ENCODE results near the gene AJAP1. TPM values are rescaled to one million over a fixed set of nuclear protein-coding genes. Genes with fewer than 3 reads are reported as not detected.

The AJAP1 gene
- total RNA-seq, 1 experiment from 2014 or later: not detected

GRCh38 chr1:4836574-4836973, 182.2 kb downstream of the AJAP1 start:
- H3K27me3 ChIP-seq (ENCODE audit: control insufficient read depth, insufficient read depth, low read length): no peaks in the 10 kb centered on the region
- H3K9me3 ChIP-seq (ENCODE audit: control insufficient read depth, insufficient read depth, low read depth, low read length): no peaks in the 10 kb centered on the region
- no peak overlapping the region for H3K4me3 ChIP-seq (ENCODE audit: low read depth in 2 of 2, low read length in 2 of 2)
- intact Hi-C loops (cut with micrococcal nuclease; ENCODE audit: unreplicated experiment) (no loop called here), in situ Hi-C loops (cut with HindIII; ENCODE audit: low pct_unique_long_range_greater_than_20kb, low sequenced_read_pairs) (no loop called here)
- ATAC-seq: no peak
- POLR2A ChIA-PET: no interaction called here
- TF ChIP-seq TCF7L2 (IDR thresholded peaks at IDR 0.05; ENCODE audit: low read depth, low read length): no peak
- TF ChIP-seq CTCF (IDR thresholded peaks at IDR 0.05): no peak
- no peak for TF ChIP-seq REST (IDR thresholded peaks at IDR 0.05; ENCODE audit: insufficient read depth in 1 of 2, low read depth in 2 of 2, low read length in 1 of 2)
- TF ChIP-seq SIN3A (IDR thresholded peaks at IDR 0.05; ENCODE audit: borderline replicate concordance, insufficient read depth, low read depth, low read length): no peak
- TF ChIP-seq POLR2AphosphoS5 (IDR thresholded peaks at IDR 0.05; ENCODE audit: low read depth, low read length): no peak
- no peak for DNase-seq (ENCODE audit: low read depth, low spot score)
- CTCF ChIA-PET: no interaction called here
- no peak overlapping the region for H3K27ac ChIP-seq (ENCODE audit: low read length)
- no peaks in the 10 kb centered on the region for H3K4me1 ChIP-seq (ENCODE audit: control insufficient read depth, insufficient read depth, low read length)
- no peaks in the 10 kb centered on the region for H3K36me3 ChIP-seq (ENCODE audit: control insufficient read depth, insufficient read depth, low read length)
- no TSS peak for BruUV-seq (replicated peaks)

GRCh38 chr1:4837031-4837600, 182.7 kb downstream of the AJAP1 start:
- Histone ChIP-seq H3K4me3 (ENCODE audit: low read depth in 2 of 2, low read length in 2 of 2) (no peak overlapping the region), H3K36me3 (ENCODE audit: control insufficient read depth, insufficient read depth, low read length) (no peaks in the 10 kb centered on the region), H3K27ac (ENCODE audit: low read length) (no peak overlapping the region), H3K27me3 (ENCODE audit: control insufficient read depth, insufficient read depth, low read length) (no peaks in the 10 kb centered on the region), H3K9me3 (ENCODE audit: control insufficient read depth, insufficient read depth, low read depth, low read length) (no peaks in the 10 kb centered on the region), H3K4me1 (ENCODE audit: control insufficient read depth, insufficient read depth, low read length) (no peaks in the 10 kb centered on the region)
- CTCF ChIA-PET: no interaction called here
- DNase-seq (ENCODE audit: low read depth, low spot score): no peak
- no peak for ATAC-seq
- in situ Hi-C loops (cut with HindIII; ENCODE audit: low pct_unique_long_range_greater_than_20kb, low sequenced_read_pairs): no loop called here
- BruUV-seq (replicated peaks): no TSS peak
- POLR2A ChIA-PET: no interaction called here
- intact Hi-C loops (cut with micrococcal nuclease; ENCODE audit: unreplicated experiment): no loop called here
- TF ChIP-seq SIN3A (IDR thresholded peaks at IDR 0.05; ENCODE audit: borderline replicate concordance, insufficient read depth, low read depth, low read length): no peak
- no peak for TF ChIP-seq REST (IDR thresholded peaks at IDR 0.05; ENCODE audit: insufficient read depth in 1 of 2, low read depth in 2 of 2, low read length in 1 of 2)
- no peak for TF ChIP-seq CTCF (IDR thresholded peaks at IDR 0.05)
- TF ChIP-seq TCF7L2 (IDR thresholded peaks at IDR 0.05; ENCODE audit: low read depth, low read length): no peak
- TF ChIP-seq POLR2AphosphoS5 (IDR thresholded peaks at IDR 0.05; ENCODE audit: low read depth, low read length): no peak

Data from Panc1 (cell line).